Panc1 (cell line): ENCODE results near the gene LDB3. TPM values are rescaled to one million over a fixed set of nuclear protein-coding genes. Genes with fewer than 3 reads are reported as not detected.

Source experiments
- ATAC-seq: fragments of 200-7000 bp; cut with Tn5 transposase; 2 replicates; pipeline ENCODE4 v1.9.1; 2020; ENCODE audit warnings: mild to moderate bottlenecking, moderate library complexity
- BruUV-seq: library from RNA; stranded (reverse); fragments of 400-500 nt; replicated peaks from 2 replicates; lab custom pipeline; 2021; lab: Mats Ljungman, UMichigan
- CTCF ChIA-PET: fragments of 300-600 bp; sonication (Branson Sonifier 250); formaldehyde crosslinking; loops from one replicate; lab custom pipeline; 2022; ENCODE audit warnings: antibody characterized with exemption; lab: Charles Lee
- POLR2A ChIA-PET: fragments of 300-600 bp; sonication (Branson Sonifier 250); formaldehyde crosslinking; loops from one replicate; lab custom pipeline; 2022; ENCODE audit warnings: antibody characterized with exemption; lab: Charles Lee
- DNase-seq: peaks from one replicate; pipeline ENCODE4 v3.0.0-alpha.2; 2010; ENCODE audit warnings: low read depth, low spot score
- H3K27ac ChIP-seq: 2 replicates; pipeline ENCODE4 v1.5.1; 2011; ENCODE audit warnings: mild to moderate bottlenecking, low read length, inconsistent platforms
- H3K27me3 ChIP-seq: fragments of 200-500 bp; sonication (Bioruptor generic); 2 replicates; pipeline ENCODE4 v1.6.0; 2014; ENCODE audit warnings: low read length, inconsistent platforms; ENCODE audit not compliant: control insufficient read depth, insufficient read depth
- H3K36me3 ChIP-seq: fragments of 200-500 bp; sonication (Bioruptor generic); 2 replicates; pipeline ENCODE4 v1.5.1; 2014; ENCODE audit warnings: inconsistent platforms, mild to moderate bottlenecking, low read length, moderate library complexity; ENCODE audit not compliant: control insufficient read depth, insufficient read depth
- H3K4me1 ChIP-seq: 2 replicates; pipeline ENCODE4 v1.5.1; 2011; ENCODE audit warnings: inconsistent platforms, mild to moderate bottlenecking, low read length, moderate library complexity; ENCODE audit not compliant: control insufficient read depth, insufficient read depth
- H3K4me3 ChIP-seq, 2 experiments: 2 replicates each; pipeline ENCODE4 v1.5.1; 2011 to 2012; ENCODE audit warnings: low read depth in 2 of 2, low read length in 2 of 2, mild to moderate bottlenecking in 2 of 2, inconsistent platforms in 1 of 2, moderate library complexity in 1 of 2
- H3K9me3 ChIP-seq: fragments of 200-500 bp; sonication (Bioruptor generic); 2 replicates; pipeline ENCODE4 v1.5.1; 2014; ENCODE audit warnings: low read depth, mild to moderate bottlenecking, inconsistent platforms, low read length, moderate library complexity; ENCODE audit not compliant: control insufficient read depth, insufficient read depth
- CTCF ChIP-seq: fragments of 450-650 bp; IDR thresholded peaks from 2 replicates; pipeline ENCODE4 v1.5.1; 2017; ENCODE audit warnings: mild to moderate bottlenecking
- POLR2AphosphoS5 ChIP-seq: IDR thresholded peaks from 2 replicates; pipeline ENCODE4 v1.6.1; 2012; ENCODE audit warnings: mild to moderate bottlenecking, low read depth, low read length, moderate library complexity
- REST ChIP-seq, 2 experiments: IDR thresholded peaks; 2 replicates each; pipeline ENCODE4 v1.6.1; 2011 to 2012; ENCODE audit warnings: low read depth in 2 of 2, control low read depth in 1 of 2, low read length in 1 of 2, mild to moderate bottlenecking in 1 of 2, moderate library complexity in 1 of 2; ENCODE audit not compliant: insufficient read depth in 1 of 2
- SIN3A ChIP-seq: IDR thresholded peaks from 2 replicates; pipeline ENCODE4 v1.6.1; 2012; ENCODE audit warnings: low read depth, mild to moderate bottlenecking, low read length, moderate library complexity, borderline replicate concordance; ENCODE audit not compliant: insufficient read depth
- TCF7L2 ChIP-seq: IDR thresholded peaks from 2 replicates; pipeline ENCODE4 v1.6.1; 2011; ENCODE audit warnings: mild to moderate bottlenecking, low read depth, low read length, inconsistent platforms
- in situ Hi-C: cut with HindIII; loops from 2 replicates; pipeline ENCODE4 v1.10.0; 2016; ENCODE audit warnings: low sequenced_read_pairs, low pct_unique_long_range_greater_than_20kb
- intact Hi-C: fragments of 100-400 bp; cut with micrococcal nuclease; formaldehyde crosslinking; loops from one replicate; pipeline ENCODE4 v1.10.0; 2022; ENCODE audit not compliant: unreplicated experiment
- total RNA-seq: library from RNA; stranded (reverse); gene quantifications from one replicate; pipeline ENCODE4 v1.2.1, GENCODE V29; 2021; ENCODE audit not compliant: unreplicated experiment

The LDB3 gene
- total RNA-seq, 1 experiment from 2014 or later = 0.15 TPM

- H3K4me3 ChIP-seq = no peak overlapping the region
- no peak for ATAC-seq
- TF ChIP-seq POLR2AphosphoS5 = no peak
- no peak for TF ChIP-seq CTCF
- TF ChIP-seq SIN3A = no peak
- intact Hi-C loops = no loop called here
- ChIA-PET CTCF (no interaction called here), POLR2A (no interaction called here)
- in situ Hi-C loops = no loop called here
- no TSS peak for BruUV-seq
- no peak overlapping the region for H3K27ac ChIP-seq
- no peak for DNase-seq
- no peaks in the 10 kb centered on the region for H3K9me3 ChIP-seq
- H3K27me3 ChIP-seq = no peaks in the 10 kb centered on the region
- H3K4me1 ChIP-seq = peaks cover 7% of the 10 kb centered on the region
- H3K36me3 ChIP-seq = no peaks in the 10 kb centered on the region
Measured at GRCh38 chr10:86678999-86679792, 10.9 kb downstream of the LDB3 start.

GRCh38 chr10:86681047-86681446 is 12.7 kb downstream of the LDB3 start:
- H3K27ac ChIP-seq = no peak overlapping the region
- no peak for TF ChIP-seq POLR2AphosphoS5
- TF ChIP-seq REST (IDR thresholded peaks at IDR 0.05; ENCODE audit: insufficient read depth in 1 of 2, low read depth in 2 of 2, low read length in 1 of 2) = no peak
- no peak for TF ChIP-seq CTCF
- no peak for TF ChIP-seq TCF7L2
- TF ChIP-seq SIN3A = no peak
- no peak overlapping the region for H3K4me3 ChIP-seq
- CTCF ChIA-PET = no interaction called here
- H3K36me3 ChIP-seq = no peaks in the 10 kb centered on the region
- POLR2A ChIA-PET = no interaction called here
- H3K9me3 ChIP-seq = no peaks in the 10 kb centered on the region
- no peaks in the 10 kb centered on the region for H3K27me3 ChIP-seq
- DNase-seq (no peak), ATAC-seq (no peak)
- BruUV-seq = no TSS peak
- intact Hi-C loops = loop anchor here (10.0 kb wide), 1 partner anchor 56 kb away; no protein-coding TSS in a partner anchor
- H3K4me1 ChIP-seq = peaks cover 14% of the 10 kb centered on the region
- in situ Hi-C loops = no loop called here
